ENCODE data around the gene MT1H. TPM values are rescaled to one million over a fixed set of nuclear protein-coding genes. Genes with fewer than 3 reads are reported as not detected.
A peak's percentile ranks its signal among the peaks of the same experiment; 100 is the strongest.

The MT1H gene
- total and polyA plus RNA-seq, 4 experiments from 2014 or later = 0.78 TPM; not detected in 3

DNA sequence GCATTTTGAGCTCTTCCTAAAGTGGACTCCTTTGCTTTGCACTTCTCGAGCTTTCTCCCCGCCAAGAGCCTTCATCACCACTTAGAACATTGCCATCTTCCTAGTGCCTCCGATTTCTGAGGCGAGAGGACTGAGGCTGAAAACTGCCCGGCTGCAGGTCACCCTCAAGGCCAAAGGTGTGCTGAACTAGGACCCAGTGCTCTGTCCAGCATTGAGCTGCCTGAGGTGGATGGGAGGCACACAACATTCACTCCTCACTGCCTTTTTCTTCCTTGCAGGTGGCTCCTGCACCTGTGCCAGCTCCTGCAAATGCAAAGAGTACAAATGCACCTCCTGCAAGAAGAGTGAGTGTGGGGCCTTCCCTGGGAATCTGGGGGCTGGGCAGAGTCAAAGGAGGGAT is 25.8 kb upstream of the MT1H start:
- H3K27me3 ChIP-seq (ENCODE audit: insufficient read depth, low read length) = peaks cover 8% of the 10 kb centered on the region
- POLR2A ChIA-PET (ENCODE audit: partially characterized antibody) = interaction anchor here (0.5 to 3.5 kb wide), 13 partner anchors 9 to 58 kb away, joined by 3 to 21 read pairs (median 3); partner anchors contain the start of genes MT1E, MT1F, MT1X and MT2A
- peak overlapping the region in 5 of 7 donors; percentile 41 to 77 (median 63) for H3K27ac Mint-ChIP-seq

DNA sequence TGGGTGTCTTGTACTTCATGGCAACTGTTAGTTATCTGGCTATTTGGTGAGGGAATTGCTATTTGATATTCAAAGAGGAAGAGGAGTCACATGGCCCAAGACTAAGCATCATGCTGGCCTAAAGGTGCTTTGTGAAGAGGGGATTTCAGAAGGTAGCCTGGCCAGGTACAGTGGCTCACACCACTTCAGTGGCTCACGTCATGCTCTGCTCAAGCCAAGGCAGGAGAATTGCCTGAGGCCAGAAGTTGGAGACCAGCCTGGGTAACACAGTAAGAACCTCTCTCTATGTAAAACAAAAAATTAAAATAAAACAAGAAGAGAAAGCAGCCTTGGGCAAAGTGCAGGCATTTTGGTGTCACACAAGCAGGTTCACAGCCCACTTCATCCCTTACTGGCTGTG is 24.3 kb upstream of the MT1H start:
- CTCF ChIA-PET (ENCODE audit: partially characterized antibody) = interaction anchor here (5.1 kb wide), 1 partner anchor 57 kb away, joined by 48 read pairs; no protein-coding TSS in a partner anchor

More for the DNA sequence above, 25.8 kb upstream of the MT1H start:
- Mint-ChIP-seq H3K36me3 (no peaks in the 10 kb centered on the region), H3K27me3 (peaks cover 12 to 19% of the 10 kb centered on the region in 2 donors), H3K9me3 (no peaks in the 10 kb centered on the region), H3K4me1 (peaks cover 16 to 22% (median 18%) of the 10 kb centered on the region in 4 donors), H3K4me3 (peak overlapping the region; percentile 75 to 84 (median 79))
- CTCF ChIA-PET (ENCODE audit: partially characterized antibody) = interaction anchor here (0.7 to 5.1 kb wide), 19 partner anchors 9 to 130 kb away, joined by 3 to 48 read pairs (median 5); partner anchors contain the start of genes MT1E, MT1X and MT2A
- intact Hi-C loops (cut with micrococcal nuclease) = loop anchor here (1.0 to 2.0 kb wide), 5 partner anchors 13 to 67 kb away; partner anchors contain the start of genes MT1F, MT1X and MT2A
- Histone ChIP-seq H3K27ac (ENCODE audit: low read depth, low read length) (no peak overlapping the region), H3K9me3 (ENCODE audit: control insufficient read depth in 1 of 2, low read length in 2 of 2) (no peaks in the 10 kb centered on the region), H3K4me1 (ENCODE audit: insufficient read depth, low read length) (peaks cover 16% of the 10 kb centered on the region), H3K36me3 (ENCODE audit: insufficient read depth, low read length) (no peaks in the 10 kb centered on the region), H3K4me3 (ENCODE audit: low read length in 2 of 2) (peak overlapping the region in 1 of 2 donors; percentile 0)
- DNase-seq = no peak

DNA sequence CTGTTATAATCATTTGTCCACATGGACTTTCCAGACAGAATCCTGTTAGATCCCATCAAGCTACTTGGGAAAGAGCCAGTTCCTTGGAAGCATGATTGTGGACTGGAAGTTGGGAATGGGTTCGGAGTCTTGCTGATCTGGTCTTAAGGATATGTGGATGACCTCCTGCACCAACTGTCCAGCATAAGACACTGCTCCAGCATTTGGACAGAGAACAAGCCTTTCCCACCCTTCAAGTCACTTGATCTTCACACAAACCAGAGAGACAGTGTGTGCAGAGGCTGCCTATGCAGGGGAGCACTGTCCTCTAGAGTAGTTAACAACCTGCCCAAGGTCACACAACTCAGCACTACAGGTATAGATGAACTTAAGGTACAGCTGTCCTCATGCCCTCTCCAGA is 23.8 kb upstream of the MT1H start:
- POLR2A ChIA-PET (ENCODE audit: partially characterized antibody) = no interaction called here
- intact Hi-C loops (cut with micrococcal nuclease) = no loop called here
- Mint-ChIP-seq H3K36me3 (no peaks in the 10 kb centered on the region), H3K27ac (peak overlapping the region in 1 of 7 donors; percentile 16), H3K4me3 (no peak overlapping the region), H3K27me3 (peaks cover 5 to 8% of the 10 kb centered on the region in 2 donors), H3K4me1 (peaks cover 16 to 22% (median 18%) of the 10 kb centered on the region in 4 donors), H3K9me3 (no peaks in the 10 kb centered on the region)
- H3K4me1 ChIP-seq (ENCODE audit: insufficient read depth, low read length) = peaks cover 16% of the 10 kb centered on the region
- H3K9me3 ChIP-seq (ENCODE audit: control insufficient read depth in 1 of 2, low read length in 2 of 2) = no peaks in the 10 kb centered on the region
- CTCF ChIA-PET (ENCODE audit: partially characterized antibody) = no interaction called here
- H3K4me3 ChIP-seq (ENCODE audit: low read length in 2 of 2) = no peak overlapping the region
- DNase-seq = no peak
- H3K36me3 ChIP-seq (ENCODE audit: insufficient read depth, low read length) = no peaks in the 10 kb centered on the region
- H3K27ac ChIP-seq (ENCODE audit: low read depth, low read length) = no peak overlapping the region
- no peaks in the 10 kb centered on the region for H3K27me3 ChIP-seq (ENCODE audit: insufficient read depth, low read length)

More for the DNA sequence above, 24.3 kb upstream of the MT1H start:
- no peak overlapping the region for H3K4me3 Mint-ChIP-seq
- intact Hi-C loops (cut with micrococcal nuclease) = no loop called here
- Histone ChIP-seq H3K27me3 (ENCODE audit: insufficient read depth, low read length) (no peaks in the 10 kb centered on the region), H3K9me3 (ENCODE audit: control insufficient read depth in 1 of 2, low read length in 2 of 2) (no peaks in the 10 kb centered on the region), H3K4me1 (ENCODE audit: insufficient read depth, low read length) (peaks cover 16% of the 10 kb centered on the region), H3K4me3 (ENCODE audit: low read length in 2 of 2) (no peak overlapping the region), H3K36me3 (ENCODE audit: insufficient read depth, low read length) (no peaks in the 10 kb centered on the region), H3K27ac (ENCODE audit: low read depth, low read length) (no peak overlapping the region)
- peaks cover 5 to 12% of the 10 kb centered on the region in 2 donors for H3K27me3 Mint-ChIP-seq
- no peak for DNase-seq
- no peaks in the 10 kb centered on the region for H3K9me3 Mint-ChIP-seq
- H3K4me1 Mint-ChIP-seq = peaks cover 16 to 22% (median 18%) of the 10 kb centered on the region in 4 donors
- no peak overlapping the region for H3K27ac Mint-ChIP-seq
- POLR2A ChIA-PET (ENCODE audit: partially characterized antibody) = no interaction called here
- H3K36me3 Mint-ChIP-seq = no peaks in the 10 kb centered on the region

DNA sequence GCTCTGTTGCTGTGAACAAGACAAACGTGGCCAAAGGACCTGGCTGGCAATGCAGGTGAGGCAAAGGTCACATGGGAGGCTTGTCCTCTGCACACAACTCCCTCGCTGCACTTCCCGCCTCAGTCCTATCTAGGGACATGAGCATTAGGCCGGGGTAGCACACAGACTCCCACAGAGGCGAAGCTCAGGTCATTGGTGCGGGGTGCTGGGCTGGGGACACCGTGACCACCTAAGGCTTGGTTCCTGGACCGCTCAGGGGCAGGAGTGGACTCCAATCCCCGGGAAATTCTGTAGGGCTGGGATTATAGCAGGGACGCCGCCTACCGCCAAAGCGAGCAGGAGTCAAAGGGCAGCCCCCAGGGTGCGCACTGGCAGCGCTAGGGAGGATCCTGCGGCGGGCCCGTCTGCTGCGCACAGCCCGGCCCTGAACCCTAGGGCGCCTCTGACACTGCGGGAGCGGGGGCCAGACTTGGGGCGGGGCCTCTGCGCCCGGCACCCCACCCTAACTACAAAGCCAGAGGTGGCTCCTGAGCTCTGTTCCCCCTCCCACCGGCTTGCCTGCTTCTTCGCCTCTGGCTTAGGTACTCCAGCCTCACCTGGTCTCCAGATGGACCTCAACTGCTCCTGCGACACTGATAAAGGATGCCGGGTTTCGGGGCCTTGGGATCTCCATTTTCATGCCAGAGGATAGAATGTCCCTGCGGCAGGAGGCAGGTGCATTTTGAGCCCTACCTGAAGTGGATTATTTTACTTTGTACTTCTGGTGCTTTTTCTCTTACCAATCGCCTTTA is 21.8 kb upstream of the MT1H start:
- Mint-ChIP-seq H3K4me3 (no peak overlapping the region), H3K4me1 (peaks cover 12 to 16% (median 13%) of the 10 kb centered on the region in 4 donors), H3K9me3 (no peaks in the 10 kb centered on the region), H3K27ac (no peak overlapping the region), H3K27me3 (peaks cover 8 to 11% of the 10 kb centered on the region in 2 donors), H3K36me3 (no peaks in the 10 kb centered on the region)
- Histone ChIP-seq H3K4me1 (ENCODE audit: insufficient read depth, low read length) (peaks cover 14% of the 10 kb centered on the region), H3K36me3 (ENCODE audit: insufficient read depth, low read length) (no peaks in the 10 kb centered on the region), H3K4me3 (ENCODE audit: low read length in 2 of 2) (no peak overlapping the region), H3K27ac (ENCODE audit: low read depth, low read length) (no peak overlapping the region), H3K27me3 (ENCODE audit: insufficient read depth, low read length) (no peaks in the 10 kb centered on the region), H3K9me3 (ENCODE audit: control insufficient read depth in 1 of 2, low read length in 2 of 2) (no peaks in the 10 kb centered on the region)
- DNase-seq = no peak
- ChIA-PET CTCF (ENCODE audit: partially characterized antibody) (no interaction called here), POLR2A (ENCODE audit: partially characterized antibody) (no interaction called here)
- intact Hi-C loops (cut with micrococcal nuclease) = no loop called here

DNA sequence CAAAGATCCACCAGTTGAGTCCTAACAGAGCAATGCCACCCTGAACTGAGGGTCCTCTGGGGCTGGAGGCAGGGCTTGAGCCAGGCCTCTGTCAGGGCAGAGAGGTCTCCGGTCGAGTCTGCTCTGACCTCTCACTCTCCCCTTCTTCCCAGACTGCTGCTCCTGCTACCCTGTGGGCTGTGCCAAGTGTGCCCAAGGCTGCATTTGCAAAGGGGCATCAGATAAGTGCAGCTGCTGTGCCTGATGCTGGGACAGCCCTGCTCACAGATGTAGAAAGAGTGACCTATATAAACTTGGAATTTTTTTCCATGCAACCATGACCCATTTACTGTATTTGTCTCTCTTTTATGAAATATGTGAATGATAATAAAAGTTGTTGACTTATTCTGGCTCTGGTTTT is 20.3 kb upstream of the MT1H start:
- Mint-ChIP-seq H3K9me3 (no peaks in the 10 kb centered on the region), H3K4me1 (peaks cover under 1 to 1% (median 1%) of the 10 kb centered on the region in 4 donors), H3K4me3 (no peak overlapping the region), H3K27ac (no peak overlapping the region), H3K27me3 (peaks cover 9 to 15% of the 10 kb centered on the region in 2 donors), H3K36me3 (no peaks in the 10 kb centered on the region)
- no peaks in the 10 kb centered on the region for H3K9me3 ChIP-seq (ENCODE audit: control insufficient read depth in 1 of 2, low read length in 2 of 2)
- no peak for DNase-seq
- CTCF ChIA-PET (ENCODE audit: partially characterized antibody) = interaction anchor here (1.3 kb wide), 1 partner anchor 73 kb away, joined by 5 read pairs; no protein-coding TSS in a partner anchor
- H3K36me3 ChIP-seq (ENCODE audit: insufficient read depth, low read length) = no peaks in the 10 kb centered on the region
- POLR2A ChIA-PET (ENCODE audit: partially characterized antibody) = no interaction called here
- no peak overlapping the region for H3K4me3 ChIP-seq (ENCODE audit: low read length in 2 of 2)
- H3K27me3 ChIP-seq (ENCODE audit: insufficient read depth, low read length) = no peaks in the 10 kb centered on the region
- H3K27ac ChIP-seq (ENCODE audit: low read depth, low read length) = no peak overlapping the region
- intact Hi-C loops (cut with micrococcal nuclease) = no loop called here
- H3K4me1 ChIP-seq (ENCODE audit: insufficient read depth, low read length) = peaks cover 1% of the 10 kb centered on the region

DNA sequence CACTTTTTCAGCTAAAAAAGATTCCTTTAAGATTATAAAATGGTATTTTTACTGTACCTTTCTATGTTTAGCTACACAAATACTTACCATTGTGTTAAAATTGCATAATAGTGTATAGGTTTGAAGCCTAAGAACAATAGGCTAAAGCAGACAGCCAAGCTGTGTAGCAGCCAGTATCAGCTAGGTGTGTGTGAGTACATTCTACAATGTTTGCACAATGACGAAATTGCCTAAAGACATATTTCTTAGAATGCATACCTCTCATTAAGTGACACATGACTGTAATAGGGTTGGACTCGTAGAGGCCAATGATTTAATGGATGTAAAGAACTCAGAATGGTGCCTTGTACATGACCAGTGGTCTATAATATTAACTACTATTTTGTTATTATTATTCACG is 19.8 kb upstream of the MT1H start:
- Histone ChIP-seq H3K27ac (ENCODE audit: low read depth, low read length) (no peak overlapping the region), H3K4me1 (ENCODE audit: insufficient read depth, low read length) (no peaks in the 10 kb centered on the region), H3K9me3 (ENCODE audit: control insufficient read depth in 1 of 2, low read length in 2 of 2) (no peaks in the 10 kb centered on the region), H3K36me3 (ENCODE audit: insufficient read depth, low read length) (no peaks in the 10 kb centered on the region), H3K4me3 (ENCODE audit: low read length in 2 of 2) (no peak overlapping the region), H3K27me3 (ENCODE audit: insufficient read depth, low read length) (no peaks in the 10 kb centered on the region)
- Mint-ChIP-seq H3K36me3 (no peaks in the 10 kb centered on the region), H3K27me3 (peaks cover 9 to 15% of the 10 kb centered on the region in 2 donors), H3K4me3 (no peak overlapping the region), H3K27ac (no peak overlapping the region), H3K9me3 (no peaks in the 10 kb centered on the region), H3K4me1 (peaks cover 0 to 1% (median 0%) of the 10 kb centered on the region in 4 donors)
- CTCF ChIA-PET (ENCODE audit: partially characterized antibody) = interaction anchor here (1.3 kb wide), 1 partner anchor 73 kb away, joined by 5 read pairs; no protein-coding TSS in a partner anchor
- intact Hi-C loops (cut with micrococcal nuclease) = no loop called here
- POLR2A ChIA-PET (ENCODE audit: partially characterized antibody) = no interaction called here
- no peak for DNase-seq

DNA sequence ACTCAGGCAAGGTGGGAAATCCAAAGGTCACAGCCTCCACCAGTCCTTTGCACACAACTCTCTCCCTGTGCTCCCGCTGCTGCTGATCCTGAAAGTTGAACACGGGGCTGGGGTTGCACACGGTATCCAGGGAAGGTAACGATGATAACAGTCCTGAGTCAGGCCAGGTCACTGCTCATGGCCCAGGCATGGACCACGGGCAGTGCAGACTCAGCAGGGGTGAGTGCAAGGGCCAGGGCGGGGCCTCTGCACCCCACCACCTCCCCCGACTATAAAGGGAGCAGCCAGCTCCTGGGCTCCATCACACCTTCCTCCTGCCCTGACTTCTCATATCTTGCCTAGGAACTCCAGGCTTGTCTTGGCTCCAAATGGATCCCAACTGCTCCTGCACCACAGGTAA is 18.0 kb upstream of the MT1H start, which contains the start of gene MT1B:
Gene MT1B (plus strand): TSS at position 301 of the 400 bp plus-strand sequence. CDS start 68 bp downstream, at position 369.
- intact Hi-C loops (cut with micrococcal nuclease) = no loop called here
- Mint-ChIP-seq H3K27ac (no peak within 1 kb of the TSS), H3K9me3 (no peaks in the 10 kb centered on the region)

More for the DNA sequence above, 18.0 kb upstream of the MT1H start, which contains the start of gene MT1B:
- Histone ChIP-seq H3K27me3 (ENCODE audit: insufficient read depth, low read length) (no peaks in the 10 kb centered on the region), H3K36me3 (ENCODE audit: insufficient read depth, low read length) (no peaks in the 10 kb centered on the region), H3K9me3 (ENCODE audit: control insufficient read depth in 1 of 2, low read length in 2 of 2) (no peaks in the 10 kb centered on the region), H3K4me3 (ENCODE audit: low read length in 2 of 2) (no peak within 1 kb of the TSS), H3K4me1 (ENCODE audit: insufficient read depth, low read length) (no peaks in the 10 kb centered on the region), H3K27ac (ENCODE audit: low read depth, low read length) (no peak within 1 kb of the TSS)
- CTCF ChIA-PET (ENCODE audit: partially characterized antibody) = no interaction called here
- Mint-ChIP-seq H3K27me3 (peaks cover 9 to 15% of the 10 kb centered on the region in 2 donors), H3K36me3 (no peaks in the 10 kb centered on the region), H3K4me3 (no peak within 1 kb of the TSS), H3K4me1 (no peaks in the 10 kb centered on the region)
- DNase-seq = no peak
- POLR2A ChIA-PET (ENCODE audit: partially characterized antibody) = no interaction called here
